ENCODE measurements around the gene BACH2.

DNA sequence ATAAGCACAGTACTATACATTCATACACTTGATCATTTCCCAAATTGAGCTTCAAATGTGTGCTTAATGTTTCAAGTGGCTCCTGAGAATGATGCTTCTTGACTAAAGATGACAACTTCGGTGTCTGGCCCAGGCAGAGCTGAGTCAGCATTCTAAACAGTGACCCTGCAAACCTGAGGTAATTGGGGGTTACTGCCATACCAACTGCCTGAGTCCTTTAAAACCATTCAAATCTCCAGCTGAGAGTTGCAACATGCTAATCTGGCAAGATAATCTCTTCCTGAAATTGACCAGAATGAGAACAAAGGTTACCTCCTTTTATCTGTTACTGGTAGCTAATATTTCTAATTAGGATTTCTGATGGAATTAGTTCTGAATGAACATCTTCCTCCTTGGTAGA lies 8.2 kb downstream of the BACH2 start:
- TF ChIP-seq, protein P1, sequence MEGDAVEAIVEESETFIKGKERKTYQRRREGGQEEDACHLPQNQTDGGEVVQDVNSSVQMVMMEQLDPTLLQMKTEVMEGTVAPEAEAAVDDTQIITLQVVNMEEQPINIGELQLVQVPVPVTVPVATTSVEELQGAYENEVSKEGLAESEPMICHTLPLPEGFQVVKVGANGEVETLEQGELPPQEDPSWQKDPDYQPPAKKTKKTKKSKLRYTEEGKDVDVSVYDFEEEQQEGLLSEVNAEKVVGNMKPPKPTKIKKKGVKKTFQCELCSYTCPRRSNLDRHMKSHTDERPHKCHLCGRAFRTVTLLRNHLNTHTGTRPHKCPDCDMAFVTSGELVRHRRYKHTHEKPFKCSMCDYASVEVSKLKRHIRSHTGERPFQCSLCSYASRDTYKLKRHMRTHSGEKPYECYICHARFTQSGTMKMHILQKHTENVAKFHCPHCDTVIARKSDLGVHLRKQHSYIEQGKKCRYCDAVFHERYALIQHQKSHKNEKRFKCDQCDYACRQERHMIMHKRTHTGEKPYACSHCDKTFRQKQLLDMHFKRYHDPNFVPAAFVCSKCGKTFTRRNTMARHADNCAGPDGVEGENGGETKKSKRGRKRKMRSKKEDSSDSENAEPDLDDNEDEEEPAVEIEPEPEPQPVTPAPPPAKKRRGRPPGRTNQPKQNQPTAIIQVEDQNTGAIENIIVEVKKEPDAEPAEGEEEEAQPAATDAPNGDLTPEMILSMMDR (IDR thresholded peaks at IDR 0.05 in 2 of 3, conservative IDR thresholded peaks at IDR 0.05 in 1 of 3; ENCODE audit: borderline replicate concordance in 1 of 3, insufficient read depth in 1 of 3, low read depth in 2 of 3, low read length in 2 of 3), result no peak
- TF ChIP-seq SIN3A (IDR thresholded peaks at IDR 0.05; ENCODE audit: low read depth) (no peak), YY1 (IDR thresholded peaks at IDR 0.05; ENCODE audit: extremely low read depth, insufficient replicate concordance, low read depth, low read length) (no peak), ZFX (IDR thresholded peaks at IDR 0.05) (no peak), EZH2 (IDR thresholded peaks at IDR 0.05) (no peak), EGR1 (IDR thresholded peaks at IDR 0.05; ENCODE audit: low read depth) (no peak)

Data from HCT116 (cell line).